ENCODE data around the gene RADX. TPM values are rescaled to one million over a fixed set of nuclear protein-coding genes. Genes with fewer than 3 reads are reported as not detected.
"Not testable (repeated sequence)": the region's sequence is repeated elsewhere in the genome, so short reads cannot be mapped to it uniquely, and the experiment has no call there.

The RADX gene
- total RNA-seq, 2 experiments from 2014 or later, result 9.3 to 14.7 TPM

DNA sequence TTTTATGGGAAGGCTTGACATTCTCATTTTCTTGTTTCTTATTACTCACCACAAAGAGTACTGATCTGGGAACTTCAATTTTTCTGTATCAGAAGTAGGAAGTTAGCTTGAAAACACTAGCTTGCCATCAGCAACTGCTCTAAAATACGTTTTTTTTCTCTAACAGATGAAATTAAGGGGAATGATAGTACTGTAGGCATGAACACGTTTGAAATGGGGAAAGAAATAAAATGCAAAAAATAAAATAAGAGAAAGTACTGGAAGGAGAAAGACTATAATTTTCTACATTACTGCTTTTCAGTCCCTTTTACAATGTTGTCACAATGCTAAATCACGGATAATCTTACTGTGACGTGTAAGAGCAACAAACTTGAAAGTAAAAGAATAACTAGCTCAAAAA is 1.5 kb downstream of the RADX start:
- ATAC-seq, result no peak
- Mint-ChIP-seq H3K36me3 (ENCODE audit: low read depth) (no peaks in the 10 kb centered on the region), H3K27ac (no peak overlapping the region), H3K4me1 (peaks cover 9% of the 10 kb centered on the region), H3K27me3 (no peaks in the 10 kb centered on the region), H3K9me3 (ENCODE audit: low read depth) (no peaks in the 10 kb centered on the region), H3K4me3 (peak overlapping the region; percentile 81)
- intact Hi-C loops (cut with DNase I, micrococcal nuclease), result loop anchor here in 1 of 2 experiments (10.0 kb wide), 2 partner anchors 198 to 1482 kb away; partner anchors contain the start of genes ATG4A and PSMD10
- CTCF ChIA-PET, result no interaction called here
- POLR2A ChIA-PET, result no interaction called here
- DNase-seq, result no peak

DNA sequence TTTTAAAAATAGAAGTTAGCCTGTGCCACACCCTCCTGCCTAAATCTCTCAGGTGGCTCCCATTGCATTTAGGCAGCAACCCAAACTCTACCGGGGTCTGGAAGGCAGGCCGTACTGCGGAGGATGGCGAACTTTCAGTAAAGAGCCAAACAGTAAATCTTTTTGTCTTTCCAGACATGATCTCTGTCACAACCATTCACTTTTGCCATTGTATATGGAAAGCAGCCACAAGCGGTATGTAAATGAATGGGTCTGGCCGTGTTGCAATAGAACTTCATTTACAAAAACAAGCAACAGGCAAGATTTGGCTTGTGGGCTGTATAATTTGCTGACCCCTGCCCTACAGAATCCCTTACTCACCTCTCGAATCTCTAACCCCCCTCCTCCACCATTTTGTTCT is 3.3 kb downstream of the RADX start:
- H3K4me3 Mint-ChIP-seq, result no peak overlapping the region
- H3K27me3 Mint-ChIP-seq, result no peaks in the 10 kb centered on the region
- no peaks in the 10 kb centered on the region for H3K36me3 Mint-ChIP-seq (ENCODE audit: low read depth)
- ATAC-seq, result no peak
- peaks cover 7% of the 10 kb centered on the region for H3K4me1 Mint-ChIP-seq
- ChIA-PET POLR2A (no interaction called here), CTCF (no interaction called here)
- no peak overlapping the region for H3K27ac Mint-ChIP-seq
- intact Hi-C loops (cut with DNase I, micrococcal nuclease), result loop anchor here in 1 of 2 experiments (10.0 kb wide), 2 partner anchors 200 to 1480 kb away; partner anchors contain the start of genes ATG4A and PSMD10
- DNase-seq, result no peak
- H3K9me3 Mint-ChIP-seq (ENCODE audit: low read depth), result no peaks in the 10 kb centered on the region

DNA sequence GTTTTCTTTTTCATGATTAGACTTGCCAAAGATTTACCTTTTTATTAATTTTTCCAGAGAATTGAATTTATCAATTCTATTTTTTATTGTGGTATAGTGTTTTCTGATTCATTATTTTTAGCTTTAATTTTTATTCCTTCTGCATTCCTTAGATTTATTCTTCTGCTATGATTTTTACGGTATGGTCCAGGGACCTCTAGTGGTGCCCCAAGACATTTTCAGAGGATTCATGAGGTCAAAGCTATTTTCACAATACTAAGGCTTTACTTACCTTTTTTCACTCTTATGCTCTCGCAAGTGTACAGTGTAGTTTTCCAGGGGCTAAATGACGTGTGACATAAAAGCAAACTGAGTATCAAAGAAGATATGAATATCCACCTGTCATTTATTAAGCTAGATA is 8.0 kb downstream of the RADX start:
- POLR2A ChIA-PET, result interaction anchor here (0.6 kb wide), 1 partner anchor 31 kb away, joined by 3 read pairs; no protein-coding TSS in a partner anchor
- intact Hi-C loops (cut with DNase I, micrococcal nuclease), result loop anchor here (2.0 to 10.0 kb wide), 3 partner anchors 139 to 1475 kb away; partner anchors contain the start of genes ATG4A (in 1 of the 2) and PSMD10 (in 1 of the 2)
- Mint-ChIP-seq H3K27me3 (no peaks in the 10 kb centered on the region), H3K4me3 (no peak overlapping the region), H3K27ac (no peak overlapping the region), H3K4me1 (no peaks in the 10 kb centered on the region), H3K9me3 (ENCODE audit: low read depth) (no peaks in the 10 kb centered on the region), H3K36me3 (ENCODE audit: low read depth) (no peaks in the 10 kb centered on the region)
- ATAC-seq (no peak), DNase-seq (no peak)
- CTCF ChIA-PET, result interaction anchor here (0.5 to 1.5 kb wide), 3 partner anchors 52 to 204 kb away, joined by 3 to 5 read pairs (median 4); no protein-coding TSS in a partner anchor

DNA sequence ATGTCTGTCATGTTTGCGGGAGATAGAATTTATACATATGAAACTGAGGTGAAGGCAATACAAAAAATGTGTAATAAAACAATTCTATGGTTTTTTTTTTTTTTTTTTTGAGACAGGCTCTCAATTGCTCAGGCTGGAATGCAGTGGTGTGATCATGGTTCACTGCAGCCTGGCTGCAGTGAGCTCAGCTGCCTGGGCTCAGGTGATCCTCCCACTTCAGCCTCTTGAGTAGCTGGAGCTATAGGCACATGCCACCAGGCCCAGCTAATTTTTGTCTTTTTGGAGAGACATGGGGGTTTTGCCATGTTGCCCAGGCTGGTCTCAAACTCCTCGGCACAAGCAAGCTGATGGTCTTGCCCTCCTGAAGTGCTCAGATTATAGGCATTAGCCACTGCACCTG is 10.1 kb downstream of the RADX start:
- CTCF ChIA-PET, result no interaction called here
- intact Hi-C loops (cut with DNase I, micrococcal nuclease), result no loop called here
- POLR2A ChIA-PET, result no interaction called here

DNA sequence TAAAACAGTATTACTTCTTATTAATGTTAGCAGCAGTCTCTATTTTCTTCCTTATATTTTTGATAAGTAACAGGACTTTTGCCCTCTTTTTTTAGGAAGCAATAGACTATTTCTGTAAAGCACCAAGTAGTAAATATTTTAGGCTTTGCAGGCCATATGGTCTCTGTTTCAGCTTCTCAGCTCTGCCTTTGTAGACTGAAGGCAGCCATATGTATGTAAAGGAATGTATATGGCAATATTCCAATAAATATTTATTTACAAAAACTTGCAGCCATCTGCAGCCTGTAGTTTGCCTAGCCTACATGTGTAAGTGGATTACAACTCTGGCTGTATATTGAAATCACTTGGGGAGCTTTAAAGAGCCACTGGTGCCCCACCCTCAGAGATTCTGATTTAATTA is 15.0 kb downstream of the RADX start:
- H3K4me1 Mint-ChIP-seq, result no peaks in the 10 kb centered on the region
- DNase-seq, result no peak
- no peaks in the 10 kb centered on the region for H3K27me3 Mint-ChIP-seq
- intact Hi-C loops (cut with DNase I, micrococcal nuclease), result no loop called here
- ATAC-seq, result no peak
- POLR2A ChIA-PET, result no interaction called here
- no peak overlapping the region for H3K4me3 Mint-ChIP-seq
- no peaks in the 10 kb centered on the region for H3K9me3 Mint-ChIP-seq (ENCODE audit: low read depth)
- H3K27ac Mint-ChIP-seq, result no peak overlapping the region
- CTCF ChIA-PET, result no interaction called here
- H3K36me3 Mint-ChIP-seq (ENCODE audit: low read depth), result no peaks in the 10 kb centered on the region

More for the DNA sequence above, 10.1 kb downstream of the RADX start:
- H3K4me3 Mint-ChIP-seq, result no peak overlapping the region
- no peaks in the 10 kb centered on the region for H3K4me1 Mint-ChIP-seq
- H3K9me3 Mint-ChIP-seq (ENCODE audit: low read depth), result no peaks in the 10 kb centered on the region
- no peak overlapping the region for H3K27ac Mint-ChIP-seq
- H3K27me3 Mint-ChIP-seq, result no peaks in the 10 kb centered on the region
- no peak for DNase-seq
- ATAC-seq, result no peak
- no peaks in the 10 kb centered on the region for H3K36me3 Mint-ChIP-seq (ENCODE audit: low read depth)

DNA sequence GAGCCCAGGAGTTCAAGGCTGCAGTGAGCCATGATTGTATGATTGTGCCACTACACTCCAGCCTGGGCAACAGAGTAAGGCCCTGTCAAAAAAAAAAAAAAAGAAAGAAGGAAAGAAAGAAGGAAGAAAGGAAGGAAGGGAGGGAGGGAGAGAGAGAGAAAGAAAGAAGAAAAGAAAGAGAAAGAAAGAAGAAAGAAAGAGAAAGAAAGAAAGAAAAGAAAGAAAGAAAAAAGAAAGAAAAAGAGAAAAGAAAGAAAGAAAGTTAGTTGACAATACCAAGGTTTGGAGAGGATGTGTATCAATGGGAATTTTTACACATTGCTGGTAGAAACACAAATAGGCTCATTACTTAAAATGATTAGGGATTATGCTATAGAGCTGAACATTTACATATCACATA is 19.8 kb downstream of the RADX start:
- CTCF ChIA-PET, result no interaction called here
- no peak overlapping the region for H3K4me3 Mint-ChIP-seq
- POLR2A ChIA-PET, result no interaction called here
- ATAC-seq, result no peak
- H3K9me3 Mint-ChIP-seq (ENCODE audit: low read depth), result no peaks in the 10 kb centered on the region
- H3K27ac Mint-ChIP-seq, result no peak overlapping the region
- no peaks in the 10 kb centered on the region for H3K36me3 Mint-ChIP-seq (ENCODE audit: low read depth)
- intact Hi-C loops (cut with DNase I, micrococcal nuclease), result no loop called here
- H3K27me3 Mint-ChIP-seq, result no peaks in the 10 kb centered on the region
- DNase-seq, result no peak
- no peaks in the 10 kb centered on the region for H3K4me1 Mint-ChIP-seq

DNA sequence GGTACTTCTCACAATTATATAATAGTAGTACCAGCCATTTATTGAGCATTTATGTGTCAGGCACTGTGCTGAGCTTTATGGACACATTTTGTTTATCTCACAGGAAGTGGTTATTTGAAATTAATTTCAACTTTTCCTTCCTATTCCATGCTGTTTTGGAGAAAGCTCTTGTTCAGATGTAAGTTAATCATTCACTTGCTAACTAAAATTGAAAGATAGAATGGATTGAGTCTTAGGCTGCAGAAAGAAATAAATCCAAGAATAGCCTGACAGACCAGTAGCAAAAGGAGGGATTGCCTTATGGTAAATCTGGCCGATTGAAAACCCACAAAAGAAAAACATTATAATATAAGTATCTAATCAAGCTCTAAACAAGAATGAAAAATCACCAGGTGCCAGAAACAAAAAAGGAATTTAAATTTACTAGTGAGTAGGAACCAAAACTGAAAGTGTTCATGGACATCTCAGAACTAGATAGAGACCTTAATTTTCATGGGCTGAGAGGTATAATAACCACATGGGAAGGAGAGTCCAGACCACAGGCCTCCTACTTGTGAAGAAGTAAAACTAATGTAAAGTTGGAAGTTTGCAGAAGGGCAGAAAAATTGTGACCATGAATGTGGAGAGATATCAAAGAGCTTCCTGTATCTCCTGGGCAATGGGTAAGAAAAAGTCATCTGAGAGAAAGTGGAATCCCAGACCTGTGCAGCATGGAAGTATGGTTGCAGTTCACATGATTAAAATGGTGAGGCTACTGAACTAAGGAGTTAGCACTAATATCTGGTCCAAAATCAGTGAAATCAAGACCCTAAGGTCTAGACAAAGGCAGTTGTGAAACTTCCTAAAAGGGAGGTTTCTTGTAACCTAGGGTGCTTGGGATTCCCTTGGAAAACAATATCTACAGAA is 38.0 kb downstream of the RADX start:
- no peak for DNase-seq
- no peak overlapping the region for H3K4me3 Mint-ChIP-seq
- H3K4me1 Mint-ChIP-seq, result no peaks in the 10 kb centered on the region
- ChIA-PET POLR2A (no interaction called here), CTCF (no interaction called here)
- no peak for ATAC-seq
- no peaks in the 10 kb centered on the region for H3K27me3 Mint-ChIP-seq
- H3K27ac Mint-ChIP-seq, result no peak overlapping the region
- H3K9me3 Mint-ChIP-seq (ENCODE audit: low read depth), result no peaks in the 10 kb centered on the region
- peaks cover 7% of the 10 kb centered on the region for H3K36me3 Mint-ChIP-seq (ENCODE audit: low read depth)
- intact Hi-C loops (cut with DNase I, micrococcal nuclease), result no loop called here

DNA sequence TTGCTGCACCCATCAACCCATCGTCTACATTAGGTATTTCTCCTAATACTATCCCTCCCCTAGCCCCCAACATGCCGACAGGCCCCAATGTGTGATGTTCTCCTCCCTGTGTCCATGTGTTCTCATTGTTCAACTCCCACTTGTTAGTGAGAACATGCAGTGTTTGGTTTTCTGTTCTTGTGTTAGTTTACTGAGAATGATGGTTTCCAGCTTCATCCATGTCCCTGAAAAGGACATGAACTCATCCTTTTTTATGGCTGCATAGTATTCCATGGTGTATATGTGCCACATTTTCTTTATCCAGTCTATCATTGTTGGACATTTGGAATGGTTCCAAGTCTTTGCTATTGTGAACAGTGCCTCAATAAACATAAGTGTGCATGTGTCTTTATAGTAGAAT is 41.8 kb downstream of the RADX start:
- H3K9me3 Mint-ChIP-seq (ENCODE audit: low read depth); CTCF ChIA-PET; H3K27ac Mint-ChIP-seq; H3K27me3 Mint-ChIP-seq; H3K4me3 Mint-ChIP-seq; POLR2A ChIA-PET; intact Hi-C loops (cut with DNase I, micrococcal nuclease); H3K4me1 Mint-ChIP-seq; DNase-seq; H3K36me3 Mint-ChIP-seq (ENCODE audit: low read depth); ATAC-seq: not testable (repeated sequence)

DNA sequence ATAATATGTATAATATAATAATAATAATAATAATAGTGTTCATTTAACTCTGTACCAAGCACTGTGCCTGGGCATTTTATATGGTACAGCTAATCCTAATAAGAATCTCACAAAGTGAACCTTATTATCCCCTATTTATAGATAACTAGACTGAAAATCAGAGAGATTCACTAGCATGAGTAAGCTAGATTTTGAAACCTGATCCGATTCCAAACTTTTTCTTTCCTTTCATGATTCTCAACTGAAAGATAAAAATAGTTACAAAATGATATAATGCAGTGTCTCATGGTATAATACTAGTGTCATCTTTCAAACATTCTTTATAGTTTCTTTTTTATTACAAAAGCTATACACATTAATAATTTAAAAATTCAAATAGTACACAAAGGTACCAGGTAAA is 58.9 kb downstream of the RADX start:
- intact Hi-C loops (cut with DNase I, micrococcal nuclease), result no loop called here
- CTCF ChIA-PET, result interaction anchor here (0.6 to 1.5 kb wide), 2 partner anchors 10 to 115 kb away, joined by 3 read pairs; no protein-coding TSS in a partner anchor
- POLR2A ChIA-PET, result no interaction called here
- DNase-seq (no peak), ATAC-seq (no peak)
- Mint-ChIP-seq H3K4me1 (no peaks in the 10 kb centered on the region), H3K4me3 (no peak overlapping the region), H3K36me3 (ENCODE audit: low read depth) (peaks cover 1% of the 10 kb centered on the region), H3K9me3 (ENCODE audit: low read depth) (no peaks in the 10 kb centered on the region), H3K27ac (no peak overlapping the region), H3K27me3 (no peaks in the 10 kb centered on the region)

DNA sequence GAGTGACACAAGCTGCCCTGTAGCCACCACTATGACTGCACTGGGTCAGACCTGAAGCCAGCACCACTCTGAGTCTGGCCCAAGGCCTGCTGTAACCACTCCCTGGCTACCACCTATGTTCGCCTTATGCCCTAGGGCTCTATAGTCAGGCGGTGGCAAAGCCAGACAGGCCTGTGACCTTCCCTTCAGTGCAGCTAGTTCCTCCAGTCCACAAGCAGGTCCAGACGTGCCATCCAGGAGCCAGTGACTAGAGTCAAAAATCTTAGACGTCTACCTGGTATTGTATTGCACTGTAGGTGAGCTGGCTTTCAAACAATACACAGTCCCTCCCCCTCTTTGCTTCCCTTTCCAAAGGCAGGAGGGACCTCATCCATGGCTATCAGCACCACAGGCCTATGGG is 60.7 kb downstream of the RADX start:
- no peaks in the 10 kb centered on the region for H3K4me1 Mint-ChIP-seq
- ChIA-PET CTCF (no interaction called here), POLR2A (no interaction called here)
- H3K27ac Mint-ChIP-seq, result no peak overlapping the region
- H3K4me3 Mint-ChIP-seq, result no peak overlapping the region
- intact Hi-C loops (cut with DNase I, micrococcal nuclease), result no loop called here
- no peak for DNase-seq
- no peaks in the 10 kb centered on the region for H3K27me3 Mint-ChIP-seq
- H3K36me3 Mint-ChIP-seq (ENCODE audit: low read depth), result no peaks in the 10 kb centered on the region
- no peak for ATAC-seq
- no peaks in the 10 kb centered on the region for H3K9me3 Mint-ChIP-seq (ENCODE audit: low read depth)

DNA sequence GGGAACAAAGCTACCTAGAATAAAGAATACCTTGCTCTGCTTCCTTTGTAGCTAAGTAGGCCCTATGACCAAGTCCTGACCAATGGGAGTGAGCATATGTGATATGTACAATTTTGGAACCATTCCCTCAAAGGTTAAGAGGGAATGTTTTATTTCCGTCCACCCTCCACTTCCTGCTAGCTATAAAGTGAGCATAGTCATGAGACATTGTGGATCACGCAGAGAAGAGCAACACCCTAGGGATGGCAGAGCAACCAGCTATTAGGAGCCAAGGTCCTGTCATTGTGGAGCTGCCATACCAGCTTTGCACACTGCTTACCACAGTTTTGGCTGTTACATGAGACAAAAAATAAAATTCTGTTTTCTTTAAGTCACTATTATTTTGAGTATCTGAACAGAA is 68.9 kb downstream of the RADX start:
- ChIA-PET POLR2A (no interaction called here), CTCF (interaction anchor here (0.9 kb wide), 1 partner anchor 11 kb away, joined by 3 read pairs; no protein-coding TSS in a partner anchor)
- Mint-ChIP-seq H3K4me1 (no peaks in the 10 kb centered on the region), H3K27me3 (no peaks in the 10 kb centered on the region), H3K4me3 (no peak overlapping the region), H3K36me3 (ENCODE audit: low read depth) (no peaks in the 10 kb centered on the region), H3K27ac (no peak overlapping the region), H3K9me3 (ENCODE audit: low read depth) (no peaks in the 10 kb centered on the region)
- intact Hi-C loops (cut with DNase I, micrococcal nuclease), result no loop called here
- DNase-seq (no peak), ATAC-seq (no peak)

DNA sequence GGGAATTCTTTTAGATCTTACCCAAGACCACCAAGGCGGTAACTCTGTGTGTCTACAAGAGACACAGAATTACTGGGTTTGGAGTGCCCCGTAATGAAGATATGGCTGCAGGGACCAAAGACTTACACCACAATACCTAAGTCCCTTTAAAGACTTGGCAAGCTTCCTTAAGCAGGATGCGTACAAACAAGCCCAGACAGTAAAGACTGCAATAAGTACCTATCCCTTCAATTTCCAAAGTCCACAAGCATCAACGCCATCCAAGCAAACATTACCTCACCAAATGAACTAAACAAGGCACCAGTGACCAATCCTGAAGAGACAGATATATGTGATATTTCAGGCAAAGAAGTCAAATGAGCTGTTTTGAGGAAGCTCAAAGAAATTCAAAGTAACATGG is 72.4 kb downstream of the RADX start:
- POLR2A ChIA-PET, result no interaction called here
- intact Hi-C loops (cut with DNase I, micrococcal nuclease), result no loop called here
- CTCF ChIA-PET, result no interaction called here
- Mint-ChIP-seq H3K27ac (no peak overlapping the region), H3K27me3 (no peaks in the 10 kb centered on the region), H3K4me1 (no peaks in the 10 kb centered on the region), H3K9me3 (ENCODE audit: low read depth) (peaks cover 4% of the 10 kb centered on the region), H3K4me3 (no peak overlapping the region), H3K36me3 (ENCODE audit: low read depth) (no peaks in the 10 kb centered on the region)
- DNase-seq (no peak), ATAC-seq (no peak)

Measured in activated CD4-positive, alpha-beta T cell treated with anti-CD3 and anti-CD28 coated beads for 36 hours (primary cell).